ENCODE measurements around the gene KIF13A.

KIF13A gene

DNA sequence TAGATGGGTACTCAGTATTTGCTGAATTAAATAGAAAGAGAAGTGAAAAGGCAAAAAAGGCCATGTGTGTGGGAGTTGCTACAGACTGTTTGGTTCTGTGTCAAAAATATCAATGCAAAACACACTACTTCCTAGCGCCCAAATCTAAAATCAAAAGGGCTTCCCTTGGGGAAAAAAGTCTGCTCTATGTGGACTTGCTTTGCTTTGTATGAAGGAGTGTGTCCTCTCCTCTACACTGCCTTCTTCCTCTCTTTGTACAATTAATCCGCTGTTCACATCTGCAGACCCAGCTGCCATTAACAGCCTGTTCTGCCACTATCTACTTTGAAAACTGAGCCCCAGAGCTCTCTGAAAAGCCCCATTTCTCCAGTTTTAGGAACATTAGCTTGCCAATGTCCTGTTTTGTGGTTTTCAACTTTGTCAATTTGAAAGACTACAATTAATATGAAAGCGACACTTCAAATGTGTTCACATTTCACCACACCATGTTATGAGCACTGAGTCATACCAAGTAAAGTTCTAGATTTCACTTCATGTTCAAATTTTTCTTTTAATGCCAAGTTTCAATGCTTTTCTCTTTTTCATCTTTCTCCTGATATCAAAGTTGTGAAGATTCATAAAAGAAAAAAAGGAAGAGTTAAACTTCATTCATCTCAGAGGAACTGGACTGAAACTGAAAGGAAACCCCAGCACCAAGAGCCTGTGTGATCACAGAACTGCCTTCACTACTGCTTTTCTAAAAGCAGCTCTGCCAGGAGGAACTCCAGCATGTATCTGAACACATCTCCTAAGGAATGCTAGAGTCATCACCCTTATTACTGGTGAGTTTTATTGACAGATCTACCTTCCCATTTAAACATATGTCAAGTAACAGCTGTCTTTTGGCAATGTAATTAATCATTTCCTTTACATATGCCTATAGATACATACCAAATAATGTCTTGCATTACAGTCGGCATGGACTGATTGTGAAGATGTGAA is 102.6 kb downstream of the KIF13A start:
- DNase-seq (ENCODE audit: low read depth, low spot score) = no peak
- Histone ChIP-seq H3K9me3 (ENCODE audit: low read depth, low read length) (no peaks in the 10 kb centered on the region), H3K4me3 (no peak overlapping the region), H3K36me3 (ENCODE audit: insufficient read depth, low read length) (no peaks in the 10 kb centered on the region), H3K27ac (no peak overlapping the region), H3K9ac (ENCODE audit: insufficient read length) (no peak overlapping the region)
- TF ChIP-seq FOXP2 (optimal IDR thresholded peaks at IDR 0.05; ENCODE audit: control extremely low read depth, extremely low read length, insufficient read depth) (no peak), POLR2AphosphoS5 (IDR thresholded peaks at IDR 0.05; ENCODE audit: borderline replicate concordance, low read depth, low read length) (no peak), EZH2 (IDR thresholded peaks at IDR 0.05) (no peak)

GRCh38 chr6:17883665-17884497 is 103.6 kb downstream of the KIF13A start:
- no peak for DNase-seq (ENCODE audit: low read depth, low spot score)
- H3K9ac ChIP-seq (ENCODE audit: insufficient read length) = no peak overlapping the region
- no peak overlapping the region for H3K4me3 ChIP-seq
- H3K27ac ChIP-seq = no peak overlapping the region
- no peak for TF ChIP-seq EZH2 (IDR thresholded peaks at IDR 0.05)
- no peak for TF ChIP-seq POLR2AphosphoS5 (IDR thresholded peaks at IDR 0.05; ENCODE audit: borderline replicate concordance, low read depth, low read length)
- TF ChIP-seq FOXP2 (optimal IDR thresholded peaks at IDR 0.05; ENCODE audit: control extremely low read depth, extremely low read length, insufficient read depth) = no peak
- no peaks in the 10 kb centered on the region for H3K9me3 ChIP-seq (ENCODE audit: low read depth, low read length)
- H3K36me3 ChIP-seq (ENCODE audit: insufficient read depth, low read length) = no peaks in the 10 kb centered on the region

DNA sequence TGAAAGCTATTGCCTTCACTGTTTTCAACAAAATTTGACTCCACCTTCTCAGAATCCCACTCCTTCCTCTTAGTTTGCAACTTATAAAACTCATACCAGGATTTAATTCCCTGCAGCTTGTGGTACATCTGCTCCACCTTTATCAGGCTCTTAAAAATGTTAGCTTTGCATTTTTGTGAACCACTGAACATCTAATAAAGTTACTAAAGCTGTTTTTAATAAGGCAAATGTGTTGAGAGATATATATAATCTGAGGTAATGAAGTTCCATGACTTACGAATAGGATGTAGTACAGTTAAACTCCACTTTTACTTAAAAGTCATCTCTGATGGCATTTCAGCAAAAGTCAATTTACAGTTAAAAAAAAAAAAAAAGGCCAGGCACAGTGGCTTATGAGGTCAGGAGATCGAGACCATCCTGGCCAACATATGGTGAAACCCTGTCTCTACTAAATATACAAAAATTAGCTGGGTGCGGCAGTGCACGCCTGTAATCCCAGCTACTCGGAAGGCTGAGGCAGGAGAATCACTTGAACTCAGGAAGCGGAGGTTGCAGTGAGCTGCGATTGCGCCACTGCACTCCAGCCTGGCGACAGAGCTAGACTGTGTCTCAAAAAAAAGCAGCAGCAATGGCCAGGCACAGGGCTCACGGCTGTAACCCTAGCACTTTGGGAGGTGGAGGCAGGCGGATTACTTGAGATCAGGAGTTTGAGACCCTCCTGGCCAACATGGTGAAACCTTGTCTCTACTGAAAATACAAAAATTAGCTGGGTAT is 106.2 kb downstream of the KIF13A start:
- Histone ChIP-seq H3K9me3 (ENCODE audit: low read depth, low read length) (no peaks in the 10 kb centered on the region), H3K36me3 (ENCODE audit: insufficient read depth, low read length) (no peaks in the 10 kb centered on the region), H3K9ac (ENCODE audit: insufficient read length) (no peak overlapping the region), H3K4me3 (peak overlapping the region; percentile 62), H3K27ac (peak overlapping the region; percentile 71; the same call in 1 of the 2 replicates)
- DNase-seq (ENCODE audit: low read depth, low spot score) = peak; percentile 73
- TF ChIP-seq EZH2 (IDR thresholded peaks at IDR 0.05) = no peak
- peak; percentile 51; the same call in 1 of the 2 replicates for TF ChIP-seq POLR2AphosphoS5 (IDR thresholded peaks at IDR 0.05; ENCODE audit: borderline replicate concordance, low read depth, low read length)

GRCh38 chr6:17879184-17879583 is 108.3 kb downstream of the KIF13A start:
- peak overlapping the region; percentile 78 for H3K27ac ChIP-seq
- no peak for TF ChIP-seq FOXP2 (optimal IDR thresholded peaks at IDR 0.05; ENCODE audit: control extremely low read depth, extremely low read length, insufficient read depth)
- no peak for TF ChIP-seq POLR2AphosphoS5 (IDR thresholded peaks at IDR 0.05; ENCODE audit: borderline replicate concordance, low read depth, low read length)
- H3K9ac ChIP-seq (ENCODE audit: insufficient read length) = no peak overlapping the region
- H3K4me3 ChIP-seq = peak overlapping the region; percentile 56
- DNase-seq (ENCODE audit: low read depth, low spot score) = no peak
- H3K9me3 ChIP-seq (ENCODE audit: low read depth, low read length) = no peaks in the 10 kb centered on the region
- H3K36me3 ChIP-seq (ENCODE audit: insufficient read depth, low read length) = no peaks in the 10 kb centered on the region

DNA sequence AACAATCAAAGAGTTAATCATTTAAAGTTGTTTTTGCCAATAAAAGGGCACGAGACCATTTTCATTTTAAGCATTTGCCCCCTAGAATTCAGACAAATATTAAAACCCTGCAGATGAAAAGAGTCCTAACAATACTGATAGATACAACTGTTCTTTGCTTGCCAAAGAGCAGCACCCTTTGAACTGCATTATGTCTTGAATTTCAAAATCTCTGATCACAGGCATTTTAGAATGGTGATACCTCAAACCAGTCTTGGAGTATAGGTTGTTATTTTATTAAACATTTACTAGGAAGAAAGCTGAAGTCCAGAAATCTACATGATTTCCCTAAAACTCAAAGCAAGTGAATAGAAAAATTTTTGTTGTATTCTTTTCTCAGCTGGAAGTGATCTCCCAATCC is 108.7 kb downstream of the KIF13A start:
- Histone ChIP-seq H3K27ac (peak overlapping the region; percentile 78), H3K36me3 (ENCODE audit: insufficient read depth, low read length) (no peaks in the 10 kb centered on the region), H3K9me3 (ENCODE audit: low read depth, low read length) (no peaks in the 10 kb centered on the region), H3K9ac (ENCODE audit: insufficient read length) (no peak overlapping the region), H3K4me3 (peak overlapping the region; percentile 56)
- TF ChIP-seq EZH2 (IDR thresholded peaks at IDR 0.05) (no peak), FOXP2 (optimal IDR thresholded peaks at IDR 0.05; ENCODE audit: control extremely low read depth, extremely low read length, insufficient read depth) (no peak), POLR2AphosphoS5 (IDR thresholded peaks at IDR 0.05; ENCODE audit: borderline replicate concordance, low read depth, low read length) (no peak)
- no peak for DNase-seq (ENCODE audit: low read depth, low spot score)

DNA sequence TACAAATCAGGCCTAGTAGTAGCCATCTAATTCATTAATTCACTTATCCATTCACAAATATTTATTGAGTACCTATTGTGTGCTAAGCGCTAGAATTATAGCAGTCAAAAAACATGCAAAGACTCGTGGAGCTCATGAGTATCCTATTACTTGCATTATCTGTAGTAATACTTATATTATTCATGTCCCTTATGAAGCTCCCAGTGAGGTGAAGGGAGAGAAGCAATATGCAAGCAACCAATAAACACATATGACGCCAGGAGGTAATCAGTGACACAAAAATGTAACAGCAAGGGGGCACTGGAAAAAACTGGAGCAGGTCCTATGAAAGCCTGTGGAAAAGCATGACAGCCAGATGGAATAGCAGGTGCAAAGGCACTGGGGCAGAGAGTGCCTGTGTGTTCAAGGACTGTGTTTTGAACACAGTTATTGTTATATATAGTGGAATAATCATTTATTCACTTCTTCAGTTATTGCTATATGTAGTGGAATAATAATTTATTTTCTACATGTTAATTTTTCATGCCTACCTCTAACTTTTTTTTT is 109.5 kb downstream of the KIF13A start:
- no peak overlapping the region for H3K4me3 ChIP-seq
- H3K27ac ChIP-seq = no peak overlapping the region

DNA sequence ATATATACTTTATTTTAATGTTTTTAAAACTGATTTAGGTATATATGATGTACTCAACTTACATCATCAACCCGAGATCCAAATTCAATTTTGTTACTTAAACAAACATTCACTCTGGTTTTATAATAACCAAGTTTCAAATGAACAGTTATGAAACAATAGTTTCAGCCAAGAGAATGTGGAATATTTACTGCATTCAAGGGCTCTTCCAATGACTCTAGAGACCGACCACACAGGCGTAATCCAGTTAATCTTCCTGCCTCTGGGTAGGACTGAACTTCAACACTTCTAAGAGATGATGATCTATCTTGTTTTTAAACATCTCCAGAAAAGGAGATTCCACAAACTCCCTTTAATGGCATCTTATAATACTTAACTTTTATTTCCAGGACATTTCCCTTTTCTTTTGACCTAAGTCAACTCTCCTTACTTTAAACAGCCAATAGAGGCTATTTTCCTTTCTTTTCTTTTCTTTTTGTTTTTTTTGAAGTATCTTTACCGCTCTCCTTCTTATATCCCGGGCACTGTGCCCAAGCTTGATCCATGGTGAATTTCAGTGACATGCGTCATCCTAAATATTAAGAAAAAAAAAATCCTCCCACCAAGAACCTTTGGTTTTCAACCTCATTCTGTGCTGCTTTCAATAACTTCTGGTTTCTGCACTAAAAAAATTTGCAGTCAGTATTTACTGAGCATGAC is 110.1 kb downstream of the KIF13A start:
- no peak for DNase-seq (ENCODE audit: low read depth, low spot score)
- Histone ChIP-seq H3K9ac (ENCODE audit: insufficient read length) (no peak overlapping the region), H3K4me3 (no peak overlapping the region), H3K36me3 (ENCODE audit: insufficient read depth, low read length) (no peaks in the 10 kb centered on the region), H3K27ac (peak overlapping the region; percentile 42; the same call in 1 of the 2 replicates), H3K9me3 (ENCODE audit: low read depth, low read length) (no peaks in the 10 kb centered on the region)
- no peak for TF ChIP-seq EZH2 (IDR thresholded peaks at IDR 0.05)

More for the DNA sequence above, 109.5 kb downstream of the KIF13A start:
- Histone ChIP-seq H3K9me3 (ENCODE audit: low read depth, low read length) (no peaks in the 10 kb centered on the region), H3K36me3 (ENCODE audit: insufficient read depth, low read length) (no peaks in the 10 kb centered on the region), H3K9ac (ENCODE audit: insufficient read length) (no peak overlapping the region)
- no peak for TF ChIP-seq POLR2AphosphoS5 (IDR thresholded peaks at IDR 0.05; ENCODE audit: borderline replicate concordance, low read depth, low read length)
- no peak for TF ChIP-seq FOXP2 (optimal IDR thresholded peaks at IDR 0.05; ENCODE audit: control extremely low read depth, extremely low read length, insufficient read depth)
- no peak for TF ChIP-seq EZH2 (IDR thresholded peaks at IDR 0.05)
- DNase-seq (ENCODE audit: low read depth, low spot score) = no peak

Data from SK-N-MC (cell line).